DMS53 treated with DMSO at 0.1 percent for 48 hours (cell line): ENCODE results near the gene HIKESHI.
"Not testable (repeated sequence)": the region's sequence is repeated elsewhere in the genome, so short reads cannot be mapped to it uniquely, and the experiment has no call there.

Experiments used
- DNase-seq: peaks from one replicate; lab custom pipeline; 2025; ENCODE audit not compliant: unreplicated experiment; lab: John Stamatoyannopoulos, UW

The HIKESHI gene

GRCh38 chr11:86302092-86302793 is at the start of gene HIKESHI:
Gene HIKESHI, plus strand, starts transcription at chr11:86302240. Its CDS starts 209 bp downstream, at chr11:86302449.
- peak; percentile 100 for DNase-seq

- no peak for DNase-seq
Measured at GRCh38 chr11:86255896-86256295, 46.1 kb upstream of the HIKESHI start.

GRCh38 chr11:86256608-86257007 is 45.4 kb upstream of the HIKESHI start:
- DNase-seq, result no peak

GRCh38 chr11:86257446-86257845 is 44.6 kb upstream of the HIKESHI start:
- DNase-seq, result no peak

GRCh38 chr11:86259730-86260129 is 42.3 kb upstream of the HIKESHI start:
- DNase-seq, result no peak

GRCh38 chr11:86261328-86261727 is 40.7 kb upstream of the HIKESHI start:
- DNase-seq, result no peak

- no peak for DNase-seq
Measured at GRCh38 chr11:86262387-86262786, 39.7 kb upstream of the HIKESHI start.

GRCh38 chr11:86264649-86265048 is 37.4 kb upstream of the HIKESHI start:
- no peak for DNase-seq

GRCh38 chr11:86265194-86265593 is 36.8 kb upstream of the HIKESHI start:
- DNase-seq, result no peak

- no peak for DNase-seq
Measured at GRCh38 chr11:86269645-86270044, 32.4 kb upstream of the HIKESHI start.

- DNase-seq, result no peak
Measured at GRCh38 chr11:86274503-86274902, 27.5 kb upstream of the HIKESHI start.

GRCh38 chr11:86274999-86275398 is 27.0 kb upstream of the HIKESHI start:
- peak; percentile 61 for DNase-seq

- DNase-seq, result no peak
Measured at GRCh38 chr11:86275493-86276370, 26.3 kb upstream of the HIKESHI start.

GRCh38 chr11:86277741-86278140 is 24.3 kb upstream of the HIKESHI start:
- DNase-seq, result no peak

GRCh38 chr11:86278226-86278625 is 23.8 kb upstream of the HIKESHI start:
- DNase-seq, result no peak

- DNase-seq, result no peak
Measured at GRCh38 chr11:86279747-86280146, 22.3 kb upstream of the HIKESHI start.

- no peak for DNase-seq
Measured at GRCh38 chr11:86287468-86287796, 14.6 kb upstream of the HIKESHI start.

- DNase-seq, result no peak
Measured at GRCh38 chr11:86288776-86289507, 13.1 kb upstream of the HIKESHI start.

GRCh38 chr11:86289508-86290280 is 12.3 kb upstream of the HIKESHI start:
- not testable (repeated sequence) for DNase-seq

- DNase-seq, result peak; percentile 56
Measured at GRCh38 chr11:86291466-86292262, 10.4 kb upstream of the HIKESHI start.
